Prostate gland (tissue), 2 donors: Measurements from ENCODE around the gene ACACA. TPM values are rescaled to one million over a fixed set of nuclear protein-coding genes. Genes with fewer than 3 reads are reported as not detected.

ENCODE experiments used
- DNase-seq: peaks from one replicate; pipeline ENCODE4 v3.0.0-alpha.2; 2019; ENCODE audit warnings: low spot score
- H3K27ac ChIP-seq, 2 donors: fragments of 200-600 bp; sonication (generic); 2 replicates each; pipeline ENCODE4 v1.5.1; 2017 to 2019
- H3K27me3 ChIP-seq: fragments of 200-600 bp; sonication (generic); replicated peaks from 2 replicates; pipeline ENCODE4 v1.5.1; 2019; ENCODE audit not compliant: insufficient read depth
- H3K36me3 ChIP-seq, 2 donors: fragments of 200-600 bp; sonication (generic); 1 replicate in 1 of 2; 2 replicates in 1 of 2; pipeline versions ENCODE4 v1.5.1 to v1.8.1; 2017 to 2019
- H3K4me1 ChIP-seq: fragments of 200-600 bp; sonication (generic); replicated peaks from 2 replicates; pipeline ENCODE4 v1.5.1; 2019
- H3K4me3 ChIP-seq, 2 donors: fragments of 200-600 bp; sonication (generic); 2 replicates each; pipeline ENCODE4 v1.5.1; 2017 to 2019
- H3K9me3 ChIP-seq: fragments of 200-600 bp; sonication (generic); 2 replicates; pipeline ENCODE4 v1.5.1; 2017
- CTCF ChIP-seq, 4 experiments: fragments of 200-600 bp in 2 of 4; fragments of 450-650 bp in 2 of 4; sonication (generic) in 2 of 4; IDR thresholded peaks; 1 replicate in 3 of 4; 2 replicates in 1 of 4; pipeline ENCODE4 v1.5.1; 2016 to 2019; ENCODE audit warnings: antibody characterized with exemption in 4 of 4, mild to moderate bottlenecking in 2 of 4, moderate library complexity in 2 of 4
- POLR2A ChIP-seq: fragments of 450-650 bp; IDR thresholded peaks from one replicate; pipeline ENCODE4 v1.6.1; 2016; ENCODE audit warnings: antibody characterized with exemption, mild to moderate bottlenecking
- POLR2AphosphoS5 ChIP-seq: sonication (generic); formaldehyde crosslinking; IDR thresholded peaks from one replicate; pipeline ENCODE4 v1.6.1; 2017; ENCODE audit warnings: antibody characterized with exemption
- WGBS: methylation state at CpG from one replicate; pipeline ENCODE4 v1.1.5; 2018; 5-methylcytosine and 5-hydroxymethylcytosine counted together
- intact Hi-C: fragments of 100-400 bp; cut with DNase I; formaldehyde crosslinking; loops from one replicate; pipeline ENCODE4 v1.14.2; 2022
- total RNA-seq, 2 donors: library from RNA; depleted of rRNA; stranded (reverse); fragments of >200 nt; gene quantifications; one replicate each; pipeline ENCODE4 v1.1.0, GENCODE V29; 2016

The ACACA gene
- total RNA-seq, 2 donors from 2014 or later = 54.2 to 71.3 TPM

DNA sequence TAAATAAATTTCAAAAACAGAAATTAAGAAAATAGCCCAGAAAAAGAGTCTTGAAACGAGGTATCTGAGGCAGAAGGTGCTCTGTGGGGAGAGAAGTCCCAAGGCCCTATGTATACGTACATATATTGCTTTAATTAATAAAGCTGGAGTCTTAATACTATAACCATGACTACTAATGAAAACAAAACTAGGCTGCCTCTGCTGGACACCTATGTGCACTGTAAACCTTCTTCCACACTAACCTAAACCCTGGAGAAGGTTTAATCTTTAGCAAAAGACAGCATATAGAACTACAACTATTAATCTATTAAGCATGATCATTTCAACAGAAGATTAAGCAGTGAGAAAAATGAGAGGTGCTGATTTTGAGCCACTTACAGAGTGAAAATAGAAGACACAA is 184.8 kb downstream of the ACACA start:
- no peaks in the 10 kb centered on the region for H3K27me3 ChIP-seq
- H3K36me3 ChIP-seq = no peaks in the 10 kb centered on the region
- no peaks in the 10 kb centered on the region for H3K9me3 ChIP-seq
- intact Hi-C loops = loop anchor here (10.0 kb wide), 1 partner anchor 597 kb away; no protein-coding TSS in a partner anchor
- no peak for DNase-seq
- no peak overlapping the region for H3K27ac ChIP-seq
- WGBS = 96% methylated on average over 2 of the region's 2 CpGs
- TF ChIP-seq POLR2AphosphoS5 = no peak
- no peak for TF ChIP-seq CTCF (IDR thresholded peaks at IDR 0.05)
- no peak for TF ChIP-seq POLR2A
- no peak overlapping the region for H3K4me3 ChIP-seq
- H3K4me1 ChIP-seq = no peaks in the 10 kb centered on the region

DNA sequence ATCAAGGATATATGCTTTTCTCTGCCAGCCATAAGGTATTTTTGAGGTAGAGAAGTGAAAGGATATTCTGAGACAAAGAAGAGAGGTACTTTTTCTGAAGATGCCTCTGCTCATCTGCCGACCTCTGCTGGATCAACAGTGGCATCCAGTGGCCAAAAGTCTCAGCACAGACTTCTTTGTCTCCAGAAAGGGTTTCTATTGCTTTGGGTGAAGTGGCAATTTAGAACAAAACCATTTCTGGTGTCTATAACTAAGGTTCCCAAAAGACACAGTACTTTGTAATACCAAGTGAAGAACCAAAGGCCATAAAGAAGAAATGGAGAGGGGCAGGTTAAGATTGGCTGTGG is 186.1 kb downstream of the ACACA start:
- intact Hi-C loops = loop anchor here (10.0 kb wide), 1 partner anchor 596 kb away; no protein-coding TSS in a partner anchor

GRCh38 chr17:37219876-37220606 is 186.6 kb downstream of the ACACA start:
- WGBS = 74% methylated on average over 5 of the region's 5 CpGs
- H3K9me3 ChIP-seq = no peaks in the 10 kb centered on the region
- H3K4me3 ChIP-seq = no peak overlapping the region
- intact Hi-C loops = loop anchor here (10.0 kb wide), 2 partner anchors 165 to 595 kb away; no protein-coding TSS in a partner anchor
- no peak overlapping the region for H3K27ac ChIP-seq
- no peak for DNase-seq
- no peaks in the 10 kb centered on the region for H3K36me3 ChIP-seq
- TF ChIP-seq POLR2A (no peak), POLR2AphosphoS5 (no peak)
- H3K27me3 ChIP-seq = no peaks in the 10 kb centered on the region
- H3K4me1 ChIP-seq = no peaks in the 10 kb centered on the region

More for the DNA sequence above, 186.1 kb downstream of the ACACA start:
- Histone ChIP-seq H3K27me3 (no peaks in the 10 kb centered on the region), H3K36me3 (no peaks in the 10 kb centered on the region), H3K4me3 (no peak overlapping the region), H3K27ac (no peak overlapping the region), H3K9me3 (no peaks in the 10 kb centered on the region), H3K4me1 (no peaks in the 10 kb centered on the region)
- no peak for TF ChIP-seq POLR2AphosphoS5
- TF ChIP-seq POLR2A = no peak
- peak in 2 of 4 experiments; percentile 24 to 49 for TF ChIP-seq CTCF (IDR thresholded peaks at IDR 0.05)
- 5% methylated on average over 1 of the region's 1 CpG for WGBS
- DNase-seq = no peak

DNA sequence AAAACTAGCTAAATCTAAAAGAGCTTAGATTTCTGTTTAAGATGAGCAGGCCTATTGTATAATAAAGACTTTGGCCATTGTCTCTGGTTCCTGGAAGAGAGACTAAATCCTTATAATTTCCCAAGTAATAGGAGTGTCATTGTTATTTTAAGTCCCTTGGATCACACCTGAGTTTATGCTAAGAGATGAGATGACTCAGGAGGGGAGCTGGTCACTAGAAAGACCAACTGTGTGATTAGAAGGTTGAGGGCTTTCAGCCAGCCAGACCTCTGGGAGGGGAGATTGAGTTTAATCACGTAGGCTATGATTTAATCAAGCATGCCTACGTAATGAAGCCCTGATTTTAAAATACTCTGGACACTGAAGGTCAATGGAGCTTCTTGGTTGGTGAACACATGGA is 187.8 kb downstream of the ACACA start:
- WGBS = 84% methylated on average over 2 of the region's 2 CpGs
- Histone ChIP-seq H3K27ac (no peak overlapping the region), H3K4me1 (no peaks in the 10 kb centered on the region), H3K4me3 (no peak overlapping the region), H3K9me3 (no peaks in the 10 kb centered on the region), H3K36me3 (no peaks in the 10 kb centered on the region), H3K27me3 (no peaks in the 10 kb centered on the region)
- no peak for DNase-seq
- TF ChIP-seq POLR2AphosphoS5 (no peak), POLR2A (no peak), CTCF (IDR thresholded peaks at IDR 0.05) (no peak)
- intact Hi-C loops = loop anchor here (10.0 kb wide), 1 partner anchor 164 kb away; no protein-coding TSS in a partner anchor

GRCh38 chr17:37214416-37214815 is 192.2 kb downstream of the ACACA start:
- DNase-seq = no peak
- Histone ChIP-seq H3K9me3 (no peaks in the 10 kb centered on the region), H3K4me1 (no peaks in the 10 kb centered on the region), H3K36me3 (no peaks in the 10 kb centered on the region), H3K4me3 (no peak overlapping the region), H3K27ac (no peak overlapping the region), H3K27me3 (no peaks in the 10 kb centered on the region)
- intact Hi-C loops = loop anchor here (10.0 kb wide), 1 partner anchor 160 kb away; no protein-coding TSS in a partner anchor
- no peak for TF ChIP-seq POLR2AphosphoS5
- TF ChIP-seq POLR2A = no peak
- TF ChIP-seq CTCF (IDR thresholded peaks at IDR 0.05) = no peak
- 94% methylated on average over 3 of the region's 3 CpGs for WGBS
